HG02870 (cell line): ENCODE data around the gene TRPV5.
"Not testable (repeated sequence)": the region's sequence is repeated elsewhere in the genome, so short reads cannot be mapped to it uniquely, and the experiment has no call there.

Experiments used
- ATAC-seq: cut with Tn5 transposase; IDR thresholded peaks from one replicate; pipeline ENCODE4 v1.9.1; 2021; ENCODE audit warnings: mild to moderate bottlenecking, moderate library complexity; ENCODE audit not compliant: unreplicated experiment

The TRPV5 gene

DNA sequence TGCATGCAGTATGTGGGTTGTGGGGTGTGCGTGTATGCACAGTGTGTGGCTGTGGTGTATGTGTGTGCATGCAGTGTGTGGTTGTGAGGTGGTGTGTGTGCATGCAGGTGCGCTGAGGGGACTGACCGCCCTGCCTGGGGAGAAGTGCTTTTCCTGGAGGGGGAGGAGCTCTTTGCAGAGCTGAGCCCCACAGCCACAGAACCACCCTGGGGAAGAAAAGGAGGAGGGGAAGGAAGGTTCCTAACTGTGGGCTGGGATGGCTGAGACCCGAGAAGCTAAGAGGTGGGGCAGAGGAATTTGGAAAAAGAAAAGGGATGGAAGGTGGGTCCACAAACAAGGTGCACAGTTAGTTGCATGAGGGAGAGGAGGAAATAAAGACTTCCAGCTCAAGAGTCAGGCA, at the start of gene TRPV5:
Gene TRPV5 (minus strand): TSS at position 123 of the 400 bp plus-strand sequence. CDS start 287 bp downstream, outside the sequence.
- no peak for ATAC-seq

GRCh38 chr7:142978402-142978801, 44.9 kb upstream of the TRPV5 start:
- ATAC-seq = not testable (repeated sequence)

DNA sequence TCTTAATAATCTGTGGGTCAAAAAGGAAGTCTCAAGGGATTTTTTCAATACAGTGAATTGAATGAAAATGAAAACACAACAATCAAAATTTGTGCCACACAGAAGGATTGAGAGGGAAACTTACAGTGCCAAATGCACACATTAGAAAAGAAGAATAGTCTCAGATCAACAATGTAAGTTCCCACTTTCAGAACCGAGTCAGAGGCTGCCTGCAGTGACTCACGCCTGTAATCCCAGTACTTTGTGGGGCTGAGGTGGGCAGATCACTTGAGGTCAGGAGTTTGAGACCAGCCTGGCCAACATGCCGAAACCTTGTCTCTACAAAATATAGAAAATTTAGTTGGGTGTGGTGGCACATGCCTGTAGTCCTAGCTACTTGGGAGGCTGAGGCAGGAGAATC, 41.1 kb upstream of the TRPV5 start:
- ATAC-seq = no peak

GRCh38 chr7:142969183-142969582, 35.6 kb upstream of the TRPV5 start:
- ATAC-seq = no peak

DNA sequence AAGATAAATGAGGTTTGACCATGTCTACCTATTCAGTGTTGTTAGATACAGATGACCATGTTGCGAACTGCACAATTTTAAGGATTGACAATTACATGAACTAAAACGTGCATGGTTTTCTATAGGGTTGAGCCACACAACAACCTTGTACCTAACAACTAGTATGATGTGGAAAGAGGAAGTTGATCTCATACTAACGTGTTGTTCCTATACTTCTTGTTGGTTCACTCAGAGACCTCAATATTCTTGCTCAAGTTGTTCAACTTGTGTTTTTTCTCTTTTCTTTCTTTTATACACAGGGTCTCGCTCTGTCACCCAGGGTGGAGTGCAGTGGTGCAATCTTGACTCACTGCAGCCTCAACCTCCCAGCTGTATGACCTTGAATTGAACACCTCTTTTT, 34.7 kb upstream of the TRPV5 start:
- no peak for ATAC-seq

- no peak for ATAC-seq
Observed at GRCh38 chr7:142964502-142965246, 31.1 kb upstream of the TRPV5 start.

GRCh38 chr7:142963993-142964392, 30.4 kb upstream of the TRPV5 start:
- no peak for ATAC-seq

DNA sequence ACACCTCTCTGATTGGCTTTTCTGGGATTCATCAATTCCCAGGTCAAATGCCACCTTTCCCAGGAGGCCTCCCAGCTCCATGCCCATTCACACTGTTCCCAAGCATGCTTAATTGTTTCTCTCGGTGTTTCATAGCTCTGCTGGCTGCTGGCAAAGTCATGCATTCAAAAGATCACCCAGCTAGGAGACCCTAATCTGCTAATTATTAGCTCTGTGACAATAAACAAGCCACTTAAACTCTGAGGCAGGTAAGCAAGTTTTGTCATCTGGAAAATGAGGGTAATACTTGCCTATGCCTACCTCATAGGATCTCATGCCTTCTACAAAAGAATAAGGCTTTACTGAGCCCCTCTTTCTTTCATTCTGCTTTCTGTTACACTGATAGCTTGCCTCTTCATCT, 29.4 kb upstream of the TRPV5 start:
- ATAC-seq = no peak

- ATAC-seq = no peak
Observed at GRCh38 chr7:142961973-142962926, 28.7 kb upstream of the TRPV5 start, which contains the start of gene KEL. KEL (minus strand) TSS chr7:142962363; CDS start chr7:142962206, 157 bp downstream.

DNA sequence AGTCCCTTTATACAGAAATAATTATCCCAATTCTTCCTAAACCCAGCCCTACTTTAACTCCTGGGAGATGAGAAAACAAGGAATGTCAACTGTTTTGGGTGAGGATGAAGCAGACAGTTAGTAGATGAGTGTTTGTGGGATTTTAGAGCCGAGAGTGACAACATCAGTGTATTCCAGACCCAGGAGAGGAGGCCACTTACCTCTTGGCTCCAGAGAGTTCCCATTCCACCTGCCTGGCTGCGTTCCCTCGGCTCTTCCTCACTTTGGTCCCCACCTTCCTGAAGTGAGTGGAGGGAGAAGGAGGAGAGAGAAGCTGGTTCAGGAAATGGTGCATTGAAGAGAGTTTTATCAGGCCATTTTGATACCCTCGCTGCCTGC, 28.0 kb upstream of the TRPV5 start:
- ATAC-seq = no peak

- ATAC-seq = no peak
Observed at GRCh38 chr7:142960955-142961512, 27.5 kb upstream of the TRPV5 start.

- ATAC-seq = no peak
Observed at GRCh38 chr7:142959202-142959601, 25.7 kb upstream of the TRPV5 start.

- ATAC-seq = no peak
Observed at GRCh38 chr7:142957723-142958122, 24.2 kb upstream of the TRPV5 start.

DNA sequence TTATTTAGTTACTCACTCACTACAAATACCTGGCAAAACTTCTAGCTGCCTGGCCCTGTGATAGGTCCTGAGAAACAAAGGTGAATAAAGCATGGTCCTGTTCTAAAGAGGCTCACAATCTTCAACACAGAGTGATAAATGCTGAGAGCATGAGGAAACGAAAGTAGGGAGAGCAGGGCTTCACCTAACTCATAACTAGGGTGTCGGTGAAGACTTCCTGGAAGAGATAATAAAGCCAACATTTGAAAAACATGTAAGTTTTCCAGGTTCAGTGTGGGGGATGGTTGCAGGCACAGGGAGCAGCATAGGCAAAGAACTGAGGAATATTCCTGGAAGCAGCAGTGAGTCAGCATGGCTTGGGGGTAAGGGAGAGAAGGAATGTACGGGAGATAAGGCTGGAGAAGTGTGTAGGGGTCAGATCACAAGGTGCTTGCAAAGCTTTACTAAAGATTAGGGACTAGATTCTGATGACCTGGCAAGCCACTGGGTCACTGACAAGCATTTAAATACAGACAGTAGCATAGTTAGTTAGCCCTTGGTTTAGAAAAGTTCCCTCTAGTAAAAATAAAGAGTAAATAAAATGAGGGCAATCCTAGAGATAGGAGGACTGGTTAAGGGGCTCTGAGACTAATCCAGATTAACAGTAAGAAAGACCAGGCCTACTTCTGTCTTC, 23.5 kb upstream of the TRPV5 start:
- ATAC-seq = no peak

DNA sequence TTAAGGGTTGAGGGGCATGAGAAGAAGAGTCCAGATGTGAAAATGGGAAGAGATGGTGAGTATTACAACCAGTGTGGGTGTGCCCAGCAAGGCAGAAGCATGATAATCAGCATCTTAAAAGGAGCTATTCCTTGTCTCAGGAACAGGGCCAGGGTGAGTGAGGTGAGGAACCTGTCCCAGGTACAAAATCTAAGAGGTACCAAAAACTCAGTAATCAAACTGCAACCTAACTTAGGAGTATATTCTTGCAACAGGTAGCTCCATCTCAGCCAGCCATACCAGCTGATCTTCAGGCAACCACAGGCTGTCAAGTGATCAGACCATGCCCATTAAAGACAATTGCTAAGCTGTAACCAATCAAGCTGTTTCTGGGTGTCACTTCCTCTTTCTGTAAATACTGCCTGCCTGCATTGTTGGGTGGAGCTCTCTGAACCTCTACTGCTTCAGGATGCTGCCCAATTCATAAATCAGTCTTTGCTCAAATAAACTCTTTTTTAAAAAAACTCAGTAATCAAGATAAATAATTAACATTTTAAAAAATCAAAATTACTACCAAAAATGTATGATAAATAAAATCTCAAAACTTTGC, 21.2 kb upstream of the TRPV5 start:
- ATAC-seq = no peak

DNA sequence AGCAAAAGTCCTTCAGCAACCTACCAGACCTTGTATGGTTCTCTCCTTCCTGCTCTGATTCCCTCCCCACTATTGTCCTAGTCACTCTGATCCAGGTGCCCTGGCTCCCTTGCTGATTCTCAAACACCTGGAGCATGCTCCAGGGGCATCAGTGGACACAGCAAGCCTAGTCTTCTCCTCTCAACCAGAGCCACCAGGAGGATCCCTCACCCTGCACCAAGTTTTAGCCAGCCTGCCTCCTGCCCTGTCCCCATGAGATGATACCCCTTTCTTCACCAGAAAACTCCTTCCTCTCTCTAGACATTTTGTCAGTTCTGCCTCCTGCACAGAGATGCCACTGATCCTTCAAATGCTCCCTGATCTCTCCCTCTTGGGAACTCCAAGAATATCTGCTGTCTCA, 16.7 kb upstream of the TRPV5 start:
- no peak for ATAC-seq

GRCh38 chr7:142948603-142949002, 15.1 kb upstream of the TRPV5 start:
- no peak for ATAC-seq

DNA sequence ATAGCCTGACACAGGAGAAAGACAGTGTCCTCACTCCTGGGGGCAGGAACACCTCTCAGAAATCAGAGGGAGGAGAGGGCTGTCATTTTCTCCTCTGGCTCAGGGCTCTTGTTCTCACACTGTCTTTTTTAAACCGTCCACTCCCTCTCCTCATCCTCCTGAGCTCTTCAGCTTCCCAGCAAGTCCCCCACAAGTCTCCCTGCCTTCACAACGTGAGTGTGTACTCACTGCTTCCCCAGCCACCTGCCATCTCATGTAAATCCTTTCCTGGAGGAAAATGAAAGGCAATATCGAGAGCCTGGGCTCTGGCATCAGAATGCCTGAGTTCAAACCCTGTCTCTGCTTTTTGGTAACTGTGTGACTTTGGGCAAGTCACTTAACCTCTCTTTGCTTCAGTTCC, 11.5 kb upstream of the TRPV5 start:
- no peak for ATAC-seq

DNA sequence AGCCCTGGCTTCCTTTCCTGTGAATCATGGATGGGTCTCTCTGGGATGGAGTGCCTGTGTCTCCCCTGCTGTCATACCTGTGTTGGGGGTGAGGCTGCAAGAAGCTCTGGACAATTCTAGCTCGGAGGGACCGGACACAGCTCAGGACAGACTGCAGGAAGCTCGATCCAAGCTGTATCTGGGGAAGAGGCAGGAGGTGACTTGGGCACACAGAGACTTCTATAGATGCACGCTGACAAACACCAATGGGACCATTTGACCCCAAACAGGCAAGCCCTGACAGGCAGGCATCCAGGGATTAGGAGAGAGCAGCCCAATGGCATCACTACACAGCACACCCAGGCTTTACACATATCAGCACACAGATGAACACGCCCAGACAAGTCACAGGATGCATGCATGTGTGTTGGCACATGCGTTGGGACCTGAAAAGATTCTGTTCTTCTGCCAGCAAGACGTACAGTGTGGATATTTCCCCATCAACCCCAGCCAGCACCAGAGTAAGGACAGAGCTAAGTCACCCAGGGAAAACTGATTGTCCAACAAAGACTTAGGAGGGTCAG, 10.2 kb upstream of the TRPV5 start:
- no peak for ATAC-seq

DNA sequence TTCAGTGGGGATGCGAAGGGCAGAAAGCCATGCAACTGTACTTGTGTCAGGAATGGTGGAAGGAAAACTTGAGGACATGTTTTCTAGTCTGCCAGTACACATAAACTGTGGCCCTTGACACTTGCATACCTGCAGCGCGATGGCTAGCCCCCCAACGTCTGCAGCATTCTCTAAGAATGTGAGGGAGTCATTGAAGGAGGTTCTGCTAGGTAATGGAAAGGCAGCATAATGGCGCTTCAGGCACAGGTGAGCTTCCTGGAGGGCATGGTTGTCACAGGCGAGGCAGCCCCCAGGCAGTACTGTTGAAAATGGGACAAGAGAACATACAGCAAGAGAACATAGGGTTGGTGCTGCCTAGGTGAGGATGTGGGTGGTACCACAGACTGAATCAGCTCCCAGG, 9.2 kb upstream of the TRPV5 start:
- ATAC-seq = no peak
